ENCODE measurements around the gene WDSUB1.

The WDSUB1 gene

DNA sequence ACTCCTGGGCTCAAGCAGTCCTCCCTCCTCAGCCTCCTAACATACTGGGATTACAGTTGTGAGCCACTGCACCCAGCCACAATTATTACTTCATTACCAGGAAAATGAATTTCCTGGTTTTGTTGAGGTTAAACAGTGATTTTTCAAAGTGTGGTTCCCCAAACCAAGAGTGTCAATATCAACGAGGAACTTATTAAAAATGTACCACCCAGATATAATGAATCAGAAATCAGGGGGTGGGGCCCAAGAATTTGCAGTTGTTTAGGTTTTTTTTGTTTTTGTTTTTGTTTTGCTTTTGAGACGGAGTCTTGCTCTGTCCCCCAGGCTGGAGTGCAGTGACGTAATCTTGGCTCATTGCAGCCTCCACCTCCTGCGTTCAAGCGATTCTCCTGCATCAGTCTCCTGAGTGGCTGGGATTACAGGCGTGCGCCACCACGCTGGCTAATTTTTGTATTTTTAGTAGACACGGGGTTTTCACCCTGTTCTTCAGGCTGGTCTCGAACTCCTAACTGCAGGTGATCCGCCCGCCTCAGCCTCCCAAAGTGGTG lies 94.1 kb downstream of the WDSUB1 start:
- H3K4me3 ChIP-seq (IDR thresholded peaks at IDR 0.05; ENCODE audit: insufficient read depth, low read depth, low read length) = no peak overlapping the region
- H3K9ac ChIP-seq = no peak overlapping the region
- no peak overlapping the region for H2AFZ ChIP-seq (ENCODE audit: low read depth)
- H3K27me3 ChIP-seq (ENCODE audit: insufficient read depth, low read depth) = no peaks in the 10 kb centered on the region
- TF ChIP-seq, protein P1, sequence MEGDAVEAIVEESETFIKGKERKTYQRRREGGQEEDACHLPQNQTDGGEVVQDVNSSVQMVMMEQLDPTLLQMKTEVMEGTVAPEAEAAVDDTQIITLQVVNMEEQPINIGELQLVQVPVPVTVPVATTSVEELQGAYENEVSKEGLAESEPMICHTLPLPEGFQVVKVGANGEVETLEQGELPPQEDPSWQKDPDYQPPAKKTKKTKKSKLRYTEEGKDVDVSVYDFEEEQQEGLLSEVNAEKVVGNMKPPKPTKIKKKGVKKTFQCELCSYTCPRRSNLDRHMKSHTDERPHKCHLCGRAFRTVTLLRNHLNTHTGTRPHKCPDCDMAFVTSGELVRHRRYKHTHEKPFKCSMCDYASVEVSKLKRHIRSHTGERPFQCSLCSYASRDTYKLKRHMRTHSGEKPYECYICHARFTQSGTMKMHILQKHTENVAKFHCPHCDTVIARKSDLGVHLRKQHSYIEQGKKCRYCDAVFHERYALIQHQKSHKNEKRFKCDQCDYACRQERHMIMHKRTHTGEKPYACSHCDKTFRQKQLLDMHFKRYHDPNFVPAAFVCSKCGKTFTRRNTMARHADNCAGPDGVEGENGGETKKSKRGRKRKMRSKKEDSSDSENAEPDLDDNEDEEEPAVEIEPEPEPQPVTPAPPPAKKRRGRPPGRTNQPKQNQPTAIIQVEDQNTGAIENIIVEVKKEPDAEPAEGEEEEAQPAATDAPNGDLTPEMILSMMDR (conservative IDR thresholded peaks at IDR 0.05; ENCODE audit: low read depth, low read length) = no peak
- H4K20me1 ChIP-seq (ENCODE audit: insufficient read depth) = no peaks in the 10 kb centered on the region
- no peak overlapping the region for H3K4me2 ChIP-seq
- H3K36me3 ChIP-seq (ENCODE audit: insufficient read depth) = no peaks in the 10 kb centered on the region
- H3K79me2 ChIP-seq (ENCODE audit: insufficient read depth, low read depth) = no peaks in the 10 kb centered on the region
- H3K27ac ChIP-seq = no peak overlapping the region
- no peaks in the 10 kb centered on the region for H3K4me1 ChIP-seq (ENCODE audit: low read depth, poor library complexity, severe bottlenecking)

DNA sequence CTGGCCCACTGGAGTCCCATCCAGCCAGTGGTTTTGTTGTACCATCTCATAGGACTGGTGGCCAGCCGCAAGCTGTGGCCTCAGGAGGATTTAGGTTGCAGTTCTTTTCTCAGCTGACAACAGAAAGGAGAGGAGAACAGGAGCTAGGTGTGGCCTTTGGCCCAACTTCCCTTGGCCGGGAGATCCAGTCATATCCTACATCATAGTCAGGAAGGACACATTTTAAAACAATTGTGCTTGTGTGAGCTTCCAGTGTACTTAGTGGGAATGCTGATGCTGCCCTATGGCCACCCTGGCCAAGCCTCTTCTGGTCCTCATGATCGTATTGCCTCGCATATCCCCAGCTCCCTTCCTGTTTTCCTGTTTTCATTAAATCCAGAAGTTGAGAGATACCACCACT lies 98.1 kb downstream of the WDSUB1 start:
- Histone ChIP-seq H2AFZ (ENCODE audit: low read depth) (no peak overlapping the region), H3K4me2 (no peak overlapping the region), H3K27ac (no peak overlapping the region), H3K4me1 (ENCODE audit: low read depth, poor library complexity, severe bottlenecking) (no peaks in the 10 kb centered on the region), H3K79me2 (ENCODE audit: insufficient read depth, low read depth) (no peaks in the 10 kb centered on the region), H3K9ac (no peak overlapping the region), H3K27me3 (ENCODE audit: insufficient read depth, low read depth) (no peaks in the 10 kb centered on the region), H4K20me1 (ENCODE audit: insufficient read depth) (no peaks in the 10 kb centered on the region), H3K36me3 (ENCODE audit: insufficient read depth) (no peaks in the 10 kb centered on the region), H3K4me3 (IDR thresholded peaks at IDR 0.05; ENCODE audit: insufficient read depth, low read depth, low read length) (no peak overlapping the region)
- TF ChIP-seq, protein P1 (conservative IDR thresholded peaks at IDR 0.05; ENCODE audit: low read depth, low read length) = no peak

DNA sequence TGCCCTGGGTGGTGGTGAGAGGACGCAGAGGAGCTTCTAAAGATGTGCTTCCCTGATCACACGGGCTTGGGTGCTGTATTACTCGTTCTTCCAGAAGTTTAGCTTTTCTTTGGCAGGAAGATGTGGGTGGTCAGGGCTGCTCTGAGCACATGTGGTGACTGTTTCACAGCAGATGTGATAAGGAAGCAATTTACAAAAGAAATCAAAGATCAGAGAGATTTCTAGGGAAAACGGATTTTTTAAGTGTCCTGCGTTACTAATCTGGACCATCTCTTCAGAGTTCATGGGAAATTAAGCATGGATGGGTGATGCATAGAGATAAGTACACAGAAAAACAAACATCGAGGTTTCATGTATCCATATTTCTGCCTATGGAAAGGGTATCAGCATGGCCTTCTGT lies 99.4 kb downstream of the WDSUB1 start:
- no peak overlapping the region for H3K9ac ChIP-seq
- no peaks in the 10 kb centered on the region for H3K27me3 ChIP-seq (ENCODE audit: insufficient read depth, low read depth)
- TF ChIP-seq, protein P1 (conservative IDR thresholded peaks at IDR 0.05; ENCODE audit: low read depth, low read length) = no peak
- H4K20me1 ChIP-seq (ENCODE audit: insufficient read depth) = no peaks in the 10 kb centered on the region
- no peak overlapping the region for H3K4me2 ChIP-seq
- no peaks in the 10 kb centered on the region for H3K36me3 ChIP-seq (ENCODE audit: insufficient read depth)
- H3K4me1 ChIP-seq (ENCODE audit: low read depth, poor library complexity, severe bottlenecking) = no peaks in the 10 kb centered on the region
- no peak overlapping the region for H3K27ac ChIP-seq
- no peak overlapping the region for H3K4me3 ChIP-seq (IDR thresholded peaks at IDR 0.05; ENCODE audit: insufficient read depth, low read depth, low read length)
- no peak overlapping the region for H2AFZ ChIP-seq (ENCODE audit: low read depth)
- H3K79me2 ChIP-seq (ENCODE audit: insufficient read depth, low read depth) = no peaks in the 10 kb centered on the region

DNA sequence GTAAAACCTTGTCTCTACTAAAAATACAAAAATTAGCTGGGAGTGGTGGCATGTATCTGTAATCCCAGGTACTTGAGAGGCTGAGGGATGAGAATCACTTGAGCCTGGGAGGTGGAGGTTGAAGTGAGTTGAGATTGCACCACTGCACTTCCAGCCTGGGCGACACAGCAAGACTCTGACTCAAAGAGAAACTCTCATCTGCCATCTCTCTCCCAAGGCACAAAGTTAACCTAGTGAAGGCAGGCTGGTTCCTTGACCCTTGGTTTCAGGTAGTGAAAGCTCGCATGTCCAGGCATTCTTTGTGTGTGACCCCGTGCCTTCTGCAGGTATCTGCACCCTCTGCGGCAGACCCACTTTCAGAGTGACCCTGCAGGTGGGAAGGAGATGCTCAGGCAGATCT lies 100.0 kb downstream of the WDSUB1 start:
- Histone ChIP-seq H3K4me1 (ENCODE audit: low read depth, poor library complexity, severe bottlenecking) (no peaks in the 10 kb centered on the region), H3K27ac (no peak overlapping the region), H3K27me3 (ENCODE audit: insufficient read depth, low read depth) (no peaks in the 10 kb centered on the region), H2AFZ (ENCODE audit: low read depth) (no peak overlapping the region), H3K79me2 (ENCODE audit: insufficient read depth, low read depth) (no peaks in the 10 kb centered on the region), H3K4me3 (IDR thresholded peaks at IDR 0.05; ENCODE audit: insufficient read depth, low read depth, low read length) (no peak overlapping the region), H3K36me3 (ENCODE audit: insufficient read depth) (no peaks in the 10 kb centered on the region), H4K20me1 (ENCODE audit: insufficient read depth) (no peaks in the 10 kb centered on the region), H3K9ac (no peak overlapping the region), H3K4me2 (no peak overlapping the region)
- TF ChIP-seq, protein P1 (conservative IDR thresholded peaks at IDR 0.05; ENCODE audit: low read depth, low read length) = no peak
